ENCODE measurements around the gene EXOC3L4. TPM values are rescaled to one million over a fixed set of nuclear protein-coding genes. Genes with fewer than 3 reads are reported as not detected.
"Not testable (repeated sequence)": the region's sequence is repeated elsewhere in the genome, so short reads cannot be mapped to it uniquely, and the experiment has no call there.

EXOC3L4 gene
- total RNA-seq, 2 donors from 2014 or later, result 0.37 TPM; not detected in 1

- TF ChIP-seq, protein P1, sequence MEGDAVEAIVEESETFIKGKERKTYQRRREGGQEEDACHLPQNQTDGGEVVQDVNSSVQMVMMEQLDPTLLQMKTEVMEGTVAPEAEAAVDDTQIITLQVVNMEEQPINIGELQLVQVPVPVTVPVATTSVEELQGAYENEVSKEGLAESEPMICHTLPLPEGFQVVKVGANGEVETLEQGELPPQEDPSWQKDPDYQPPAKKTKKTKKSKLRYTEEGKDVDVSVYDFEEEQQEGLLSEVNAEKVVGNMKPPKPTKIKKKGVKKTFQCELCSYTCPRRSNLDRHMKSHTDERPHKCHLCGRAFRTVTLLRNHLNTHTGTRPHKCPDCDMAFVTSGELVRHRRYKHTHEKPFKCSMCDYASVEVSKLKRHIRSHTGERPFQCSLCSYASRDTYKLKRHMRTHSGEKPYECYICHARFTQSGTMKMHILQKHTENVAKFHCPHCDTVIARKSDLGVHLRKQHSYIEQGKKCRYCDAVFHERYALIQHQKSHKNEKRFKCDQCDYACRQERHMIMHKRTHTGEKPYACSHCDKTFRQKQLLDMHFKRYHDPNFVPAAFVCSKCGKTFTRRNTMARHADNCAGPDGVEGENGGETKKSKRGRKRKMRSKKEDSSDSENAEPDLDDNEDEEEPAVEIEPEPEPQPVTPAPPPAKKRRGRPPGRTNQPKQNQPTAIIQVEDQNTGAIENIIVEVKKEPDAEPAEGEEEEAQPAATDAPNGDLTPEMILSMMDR (IDR thresholded peaks at IDR 0.05), result no peak
- no peaks in the 10 kb centered on the region for H3K36me3 ChIP-seq
- DNase-seq (ENCODE audit: low spot score), result peak; percentile 84
- no peaks in the 10 kb centered on the region for H3K9me3 ChIP-seq
- no peak overlapping the region for H3K4me3 ChIP-seq
- no peaks in the 10 kb centered on the region for H3K27me3 ChIP-seq
- peaks cover 0 to 62% of the 10 kb centered on the region in 2 donors for H3K4me1 ChIP-seq
- peak overlapping the region; percentile 61 to 68 for H3K27ac ChIP-seq
These were observed 24.3 kb downstream of the EXOC3L4 start for GRCh38 chr14:103118663-103119404.

DNA sequence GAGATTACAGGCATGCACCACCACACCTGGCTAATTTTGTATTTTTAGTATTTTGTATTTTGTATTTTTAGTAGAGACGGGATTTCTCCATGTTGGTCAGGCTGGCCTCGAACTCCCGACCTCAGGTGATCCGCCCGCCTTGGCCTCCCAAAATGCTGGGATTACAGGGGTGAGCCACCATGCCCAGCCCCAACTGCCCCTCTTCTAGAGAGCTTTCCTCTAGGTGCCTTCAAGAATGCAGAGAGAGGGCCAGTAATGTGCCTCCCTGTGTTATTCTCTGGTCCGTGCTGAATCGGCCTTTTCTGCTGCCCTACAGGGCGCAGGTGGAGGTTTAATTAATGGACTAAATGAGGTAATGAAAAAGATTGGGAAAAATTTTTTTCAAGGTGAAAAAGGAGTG, 25.0 kb downstream of the EXOC3L4 start:
- not testable (repeated sequence) for H3K4me3 ChIP-seq; H3K27ac ChIP-seq; H3K36me3 ChIP-seq; H3K9me3 ChIP-seq; H3K27me3 ChIP-seq; DNase-seq (ENCODE audit: low spot score)
- H3K4me1 ChIP-seq, result peaks cover 0 to 69% of the 10 kb centered on the region in 2 donors

GRCh38 chr14:103121121-103121845, 26.8 kb downstream of the EXOC3L4 start:
- no peaks in the 10 kb centered on the region for H3K27me3 ChIP-seq
- H3K4me1 ChIP-seq, result peaks cover 0 to 78% of the 10 kb centered on the region in 2 donors
- peak overlapping the region in 1 of 2 donors; percentile 84 for H3K4me3 ChIP-seq
- no peaks in the 10 kb centered on the region for H3K36me3 ChIP-seq
- TF ChIP-seq, protein P1 (IDR thresholded peaks at IDR 0.05), result no peak
- H3K9me3 ChIP-seq, result no peaks in the 10 kb centered on the region
- peak overlapping the region; percentile 92 to 94 for H3K27ac ChIP-seq
- peak; percentile 90 for DNase-seq (ENCODE audit: low spot score)

DNA sequence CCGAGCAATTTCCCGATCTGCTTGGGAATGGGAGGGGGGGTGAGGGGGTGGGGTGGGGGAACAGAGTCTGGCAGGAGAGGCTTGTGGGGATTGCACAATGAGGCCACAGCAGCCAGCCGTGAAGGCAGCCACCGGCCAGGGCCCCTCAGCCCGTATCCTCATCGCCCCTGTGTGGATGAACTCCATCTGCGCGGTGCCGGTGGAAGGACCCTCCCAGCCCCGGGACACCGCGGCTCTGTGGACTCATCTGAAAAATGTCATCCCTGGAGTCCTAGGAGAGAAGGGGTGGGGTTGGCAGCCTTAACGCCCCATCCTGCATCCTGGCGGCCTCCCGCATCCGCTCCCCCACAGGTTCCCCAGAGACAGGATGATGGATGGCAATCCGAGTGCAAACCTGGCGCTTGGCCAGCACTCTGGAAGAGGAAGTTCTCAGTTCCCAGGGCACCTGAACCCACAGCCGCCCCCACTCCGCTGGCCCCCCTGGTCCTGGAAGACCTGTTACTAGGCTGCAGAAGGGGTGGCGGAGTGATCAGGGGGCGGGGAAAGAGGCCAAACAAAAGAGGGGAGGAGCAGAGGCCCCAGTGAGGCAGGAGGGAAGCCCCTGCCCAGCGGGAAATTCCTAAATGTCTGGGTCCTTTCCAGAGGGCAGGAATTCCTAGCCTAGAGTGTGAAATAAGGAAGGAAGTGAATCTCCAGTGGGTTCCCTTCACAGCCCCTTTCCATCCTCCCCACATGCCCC, 27.5 kb downstream of the EXOC3L4 start:
- peak; percentile 95 for DNase-seq (ENCODE audit: low spot score)
- H3K27ac ChIP-seq, result peak overlapping the region; percentile 92 to 94

GRCh38 chr14:103122585-103122946, 28.0 kb downstream of the EXOC3L4 start:
- Histone ChIP-seq H3K27ac (peak overlapping the region; percentile 92 to 94), H3K9me3 (no peaks in the 10 kb centered on the region), H3K4me1 (peaks cover 0 to 87% of the 10 kb centered on the region in 2 donors), H3K4me3 (peak overlapping the region; percentile 70 to 84), H3K27me3 (no peaks in the 10 kb centered on the region), H3K36me3 (no peaks in the 10 kb centered on the region)
- no peak for DNase-seq (ENCODE audit: low spot score)
- TF ChIP-seq, protein P1 (IDR thresholded peaks at IDR 0.05), result no peak

More for the DNA sequence above, 27.5 kb downstream of the EXOC3L4 start:
- Histone ChIP-seq H3K27me3 (no peaks in the 10 kb centered on the region), H3K4me3 (peak overlapping the region in 1 of 2 donors; percentile 84), H3K4me1 (peaks cover 0 to 83% of the 10 kb centered on the region in 2 donors), H3K36me3 (no peaks in the 10 kb centered on the region), H3K9me3 (no peaks in the 10 kb centered on the region)
- TF ChIP-seq, protein P1 (IDR thresholded peaks at IDR 0.05), result no peak
